ENCODE data around the gene BCLAF3. TPM values are rescaled to one million over a fixed set of nuclear protein-coding genes. Genes with fewer than 3 reads are reported as not detected.

BCLAF3 gene
- total RNA-seq, 3 donors from 2014 or later = 10.2 to 18.6 (median 14.7) TPM

DNA sequence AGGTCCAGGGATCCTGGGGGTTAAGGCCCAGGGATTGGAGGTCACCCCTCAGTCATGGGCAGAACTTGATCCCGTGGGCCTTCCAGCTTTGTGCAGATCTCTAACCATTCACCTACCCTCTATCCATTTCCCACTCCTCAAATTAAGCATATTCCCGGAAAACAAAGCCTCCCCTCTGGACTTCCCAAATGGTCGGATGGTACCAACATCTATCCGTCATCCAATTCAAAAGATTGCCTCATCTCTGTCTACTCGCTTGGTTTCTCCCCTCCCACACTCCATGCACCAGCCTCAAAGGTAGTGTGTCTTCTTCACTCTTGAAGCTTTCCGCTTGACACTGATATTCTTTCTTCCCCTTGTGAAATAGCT is 473 bp upstream of the BCLAF3 start:
- no peaks in the 10 kb centered on the region for H3K27me3 ChIP-seq
- peak overlapping the region; percentile 81 to 91 for H3K27ac ChIP-seq
- intact Hi-C loops (cut with DNase I; ENCODE audit: low total_unique reads) = no loop called here
- no peaks in the 10 kb centered on the region for H3K4me1 ChIP-seq
- no peaks in the 10 kb centered on the region for H3K36me3 ChIP-seq
- H3K9me3 ChIP-seq = no peaks in the 10 kb centered on the region
- H3K4me3 ChIP-seq = peak overlapping the region; percentile 67 to 85 (median 71)
- TF ChIP-seq POLR2A (IDR thresholded peaks at IDR 0.05) = no peak
- TF ChIP-seq, protein P1, sequence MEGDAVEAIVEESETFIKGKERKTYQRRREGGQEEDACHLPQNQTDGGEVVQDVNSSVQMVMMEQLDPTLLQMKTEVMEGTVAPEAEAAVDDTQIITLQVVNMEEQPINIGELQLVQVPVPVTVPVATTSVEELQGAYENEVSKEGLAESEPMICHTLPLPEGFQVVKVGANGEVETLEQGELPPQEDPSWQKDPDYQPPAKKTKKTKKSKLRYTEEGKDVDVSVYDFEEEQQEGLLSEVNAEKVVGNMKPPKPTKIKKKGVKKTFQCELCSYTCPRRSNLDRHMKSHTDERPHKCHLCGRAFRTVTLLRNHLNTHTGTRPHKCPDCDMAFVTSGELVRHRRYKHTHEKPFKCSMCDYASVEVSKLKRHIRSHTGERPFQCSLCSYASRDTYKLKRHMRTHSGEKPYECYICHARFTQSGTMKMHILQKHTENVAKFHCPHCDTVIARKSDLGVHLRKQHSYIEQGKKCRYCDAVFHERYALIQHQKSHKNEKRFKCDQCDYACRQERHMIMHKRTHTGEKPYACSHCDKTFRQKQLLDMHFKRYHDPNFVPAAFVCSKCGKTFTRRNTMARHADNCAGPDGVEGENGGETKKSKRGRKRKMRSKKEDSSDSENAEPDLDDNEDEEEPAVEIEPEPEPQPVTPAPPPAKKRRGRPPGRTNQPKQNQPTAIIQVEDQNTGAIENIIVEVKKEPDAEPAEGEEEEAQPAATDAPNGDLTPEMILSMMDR (IDR thresholded peaks at IDR 0.05) = peak in 1 of 3 donors; percentile 11
- DNase-seq (ENCODE audit: low spot score in 2 of 2) = no peak

DNA sequence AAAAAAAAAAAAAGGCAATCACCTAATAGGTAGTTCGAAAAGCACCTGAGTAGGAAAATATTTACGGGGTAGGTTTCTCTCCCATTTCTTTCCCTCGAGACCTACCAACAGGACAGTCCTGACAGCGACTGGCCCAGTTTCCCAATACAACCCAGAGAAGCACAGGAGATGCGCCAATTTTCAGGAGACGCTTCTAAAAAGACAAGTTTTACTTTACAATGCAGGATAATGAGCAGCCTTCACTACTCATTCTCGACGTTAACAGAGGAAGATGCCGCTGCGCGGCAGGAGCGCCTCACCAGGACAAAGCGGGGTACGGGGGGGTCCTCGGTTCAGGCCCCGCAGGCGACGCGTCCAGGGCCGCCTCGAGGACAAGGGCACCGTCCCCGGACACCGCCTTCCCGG is 708 bp downstream of the BCLAF3 start:
- Histone ChIP-seq H3K4me1 (no peaks in the 10 kb centered on the region), H3K9me3 (peaks cover 0 to 2% of the 10 kb centered on the region in 2 donors), H3K27ac (peak overlapping the region; percentile 81 to 91), H3K36me3 (no peaks in the 10 kb centered on the region), H3K27me3 (no peaks in the 10 kb centered on the region), H3K4me3 (peak overlapping the region; percentile 67 to 85 (median 71))
- TF ChIP-seq POLR2AphosphoS5 (IDR thresholded peaks at IDR 0.05) = no peak
- no peak for TF ChIP-seq POLR2A (IDR thresholded peaks at IDR 0.05)
- TF ChIP-seq, protein P1 (IDR thresholded peaks at IDR 0.05) = no peak
- intact Hi-C loops (cut with DNase I; ENCODE audit: low total_unique reads) = no loop called here
- DNase-seq (ENCODE audit: low spot score in 2 of 2) = no peak

DNA sequence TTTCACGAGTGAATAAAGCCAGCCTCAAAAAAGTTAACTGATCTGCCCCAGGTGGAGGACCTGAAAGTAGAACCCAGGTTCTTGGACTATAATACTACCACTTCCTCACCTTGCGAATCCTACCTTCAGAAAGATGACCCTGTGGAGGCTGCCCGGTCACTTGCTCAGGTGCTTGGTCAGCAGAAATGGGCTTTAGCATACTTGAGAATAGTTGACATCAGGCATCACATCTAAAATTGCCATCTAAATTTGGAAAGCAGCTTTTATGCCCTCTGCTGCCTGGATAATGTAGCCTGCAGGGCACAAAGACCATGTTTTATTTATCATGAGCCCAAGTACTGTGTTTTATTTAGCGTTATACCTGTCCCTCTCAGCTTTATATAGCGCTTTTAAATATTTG is 3.0 kb downstream of the BCLAF3 start:
- intact Hi-C loops (cut with DNase I; ENCODE audit: low total_unique reads) = no loop called here

DNA sequence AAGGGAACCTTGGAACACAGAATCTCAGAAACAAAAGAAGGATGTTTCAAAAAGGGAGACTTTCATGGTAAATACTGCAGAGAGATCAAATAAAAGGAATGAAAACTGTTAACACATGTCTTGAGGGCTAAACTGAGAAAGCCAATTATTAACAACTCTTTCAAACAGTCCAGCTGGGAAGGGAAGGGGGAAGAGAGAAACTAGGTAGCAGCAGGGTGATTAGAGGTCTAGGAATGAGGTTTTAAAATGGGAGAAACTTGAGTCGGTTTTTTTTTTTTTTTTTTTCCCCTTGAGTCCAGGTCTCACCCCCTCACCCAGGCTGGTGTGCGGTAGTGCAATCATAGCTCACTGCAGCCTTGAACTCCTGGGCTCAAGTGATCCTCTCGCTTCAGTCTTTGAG is 4.3 kb downstream of the BCLAF3 start:
- no peak for DNase-seq (ENCODE audit: low spot score in 2 of 2)
- H3K27ac ChIP-seq = no peak overlapping the region
- intact Hi-C loops (cut with DNase I; ENCODE audit: low total_unique reads) = no loop called here

More for the DNA sequence above, 3.0 kb downstream of the BCLAF3 start:
- no peak for DNase-seq (ENCODE audit: low spot score in 2 of 2)
- no peaks in the 10 kb centered on the region for H3K27me3 ChIP-seq
- H3K9me3 ChIP-seq = peaks cover 0 to 5% of the 10 kb centered on the region in 2 donors
- no peak overlapping the region for H3K27ac ChIP-seq
- TF ChIP-seq, protein P1 (IDR thresholded peaks at IDR 0.05) = no peak
- TF ChIP-seq POLR2A (IDR thresholded peaks at IDR 0.05) (no peak), POLR2AphosphoS5 (IDR thresholded peaks at IDR 0.05) (no peak)
- H3K4me1 ChIP-seq = no peaks in the 10 kb centered on the region
- H3K36me3 ChIP-seq = no peaks in the 10 kb centered on the region
- H3K4me3 ChIP-seq = no peak overlapping the region

DNA sequence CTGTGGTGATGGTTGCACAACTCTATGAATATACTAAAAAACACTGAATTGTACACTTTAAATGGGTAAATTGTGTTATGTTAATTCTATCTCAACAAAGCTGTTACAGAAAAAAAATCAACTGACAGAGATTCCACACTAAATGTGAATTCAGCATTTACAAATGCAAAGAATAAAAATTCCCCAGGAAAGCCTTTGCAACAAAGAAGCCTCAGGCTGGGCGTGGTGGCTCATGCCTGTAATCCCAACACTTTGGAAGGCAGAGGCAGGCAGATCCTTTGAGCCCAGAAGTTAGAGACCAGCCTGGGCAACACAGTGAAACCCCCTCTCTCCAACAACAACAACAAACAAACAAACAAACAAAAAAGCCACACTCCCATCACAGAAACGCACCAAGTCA is 8.9 kb downstream of the BCLAF3 start:
- intact Hi-C loops (cut with DNase I; ENCODE audit: low total_unique reads) = no loop called here
- Histone ChIP-seq H3K27ac (no peak overlapping the region), H3K27me3 (no peaks in the 10 kb centered on the region), H3K36me3 (no peaks in the 10 kb centered on the region), H3K4me3 (no peak overlapping the region), H3K9me3 (peaks cover 0 to 14% of the 10 kb centered on the region in 2 donors), H3K4me1 (no peaks in the 10 kb centered on the region)
- TF ChIP-seq, protein P1 (IDR thresholded peaks at IDR 0.05) = no peak
- TF ChIP-seq POLR2A (IDR thresholded peaks at IDR 0.05) = no peak
- TF ChIP-seq POLR2AphosphoS5 (IDR thresholded peaks at IDR 0.05) = no peak
- no peak for DNase-seq (ENCODE audit: low spot score in 2 of 2)

More for the DNA sequence above, 4.3 kb downstream of the BCLAF3 start:
- TF ChIP-seq POLR2A (IDR thresholded peaks at IDR 0.05) (no peak), POLR2AphosphoS5 (IDR thresholded peaks at IDR 0.05) (no peak)
- TF ChIP-seq, protein P1 (IDR thresholded peaks at IDR 0.05) = no peak
- H3K4me3 ChIP-seq = no peak overlapping the region
- H3K36me3 ChIP-seq = no peaks in the 10 kb centered on the region
- H3K9me3 ChIP-seq = peaks cover 0 to 5% of the 10 kb centered on the region in 2 donors
- no peaks in the 10 kb centered on the region for H3K4me1 ChIP-seq
- no peaks in the 10 kb centered on the region for H3K27me3 ChIP-seq
